Stimulated activated naive CD8-positive, alpha-beta T cell treated with anti-CD3 and anti-CD28 coated beads, Interleukin-15, amount 100 ng/mL, for 72 hours (primary cell): Measurements from ENCODE around the gene FMNL2.

Experiments used
- ATAC-seq: fragments of 150-1000 bp; cut with Tn5 transposase; 2 replicates; pipeline ENCODE4 v1.10.0; 2021; ENCODE audit warnings: mild to moderate bottlenecking, moderate library complexity
- DNase-seq, 2 donors: peaks; one replicate each; pipeline ENCODE4 v3.0.0; 2021 to 2022
- H3K27ac Mint-ChIP-seq, 2 donors: one replicate each; pipeline ENCODE4 v1.8.0; 2022; ENCODE audit warnings: mild to moderate bottlenecking in 2 of 2, mixed read lengths in 2 of 2, moderate library complexity in 2 of 2
- H3K27me3 Mint-ChIP-seq: one replicate; pipeline ENCODE4 v1.8.0; 2022; ENCODE audit warnings: mixed read lengths
- H3K4me1 Mint-ChIP-seq: one replicate; pipeline ENCODE4 v1.8.0; 2022; ENCODE audit warnings: mild to moderate bottlenecking, mixed read lengths
- H3K4me3 Mint-ChIP-seq, 2 donors: one replicate each; pipeline ENCODE4 v1.8.0; 2022; ENCODE audit warnings: mild to moderate bottlenecking in 2 of 2, mixed read lengths in 2 of 2, moderate library complexity in 1 of 2
- H3K9me3 Mint-ChIP-seq, 2 donors: one replicate each; pipeline ENCODE4 v1.8.0; 2022; ENCODE audit warnings: mixed read lengths in 2 of 2

Gene FMNL2

GRCh38 chr2:152400607-152401214 is 65.7 kb downstream of the FMNL2 start:
- Mint-ChIP-seq H3K27ac (no peak overlapping the region), H3K9me3 (no peaks in the 10 kb centered on the region), H3K4me3 (no peak overlapping the region), H3K27me3 (peaks cover 24% of the 10 kb centered on the region), H3K4me1 (peaks cover 6% of the 10 kb centered on the region)
- no peak for DNase-seq
- no peak for ATAC-seq

DNA sequence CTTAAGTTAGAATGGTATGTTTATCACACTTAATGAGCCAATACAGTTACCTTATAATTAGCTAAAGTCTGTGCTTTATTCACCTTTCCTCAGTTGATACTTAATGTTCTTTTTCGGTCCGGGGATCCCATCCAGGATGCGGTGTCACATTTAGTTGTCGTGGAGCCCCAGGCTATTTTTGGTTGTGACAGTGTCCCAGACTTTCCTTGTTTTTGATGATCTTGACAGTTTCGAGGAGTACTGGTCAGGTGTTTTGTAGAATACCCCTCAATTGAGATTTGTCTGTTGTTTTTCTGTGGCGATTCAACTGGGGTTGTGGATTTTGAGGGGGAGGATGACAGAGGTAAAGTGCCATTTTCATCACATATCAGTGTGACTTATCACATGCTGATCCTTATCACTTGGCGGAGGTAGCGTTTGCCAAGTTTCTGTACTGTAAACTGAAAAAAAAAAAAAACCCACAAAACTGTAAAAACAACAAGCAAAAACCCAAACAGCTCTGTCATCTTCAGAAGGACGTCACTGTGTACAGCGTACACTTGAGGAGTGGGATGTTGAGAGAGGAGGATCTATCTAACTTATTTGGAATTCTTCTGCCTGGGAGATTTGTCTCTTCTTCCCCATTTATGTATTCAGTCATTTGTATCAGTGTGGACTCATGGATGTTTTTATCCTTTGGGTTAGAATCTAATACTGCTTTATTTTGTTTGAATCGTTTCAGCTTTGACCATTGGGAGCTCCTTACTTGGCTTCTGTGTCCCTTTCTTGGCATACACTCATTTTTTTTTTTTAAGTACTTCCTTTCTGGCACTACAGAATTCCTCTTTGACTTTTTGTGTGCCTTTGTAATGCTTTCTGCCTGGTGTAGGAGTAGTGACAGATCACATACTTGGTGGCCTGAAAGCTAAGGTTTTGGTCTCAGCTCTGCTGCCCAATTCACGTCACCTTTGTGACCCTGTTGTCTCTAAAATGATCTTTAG is 68.1 kb downstream of the FMNL2 start:
- DNase-seq, result no peak
- ATAC-seq, result peak; percentile 34
- peaks cover 15% of the 10 kb centered on the region for H3K27me3 Mint-ChIP-seq
- H3K27ac Mint-ChIP-seq, result peak overlapping the region in 1 of 2 donors; percentile 69
- peaks cover 11% of the 10 kb centered on the region for H3K4me1 Mint-ChIP-seq
- no peaks in the 10 kb centered on the region for H3K9me3 Mint-ChIP-seq
- H3K4me3 Mint-ChIP-seq, result no peak overlapping the region

DNA sequence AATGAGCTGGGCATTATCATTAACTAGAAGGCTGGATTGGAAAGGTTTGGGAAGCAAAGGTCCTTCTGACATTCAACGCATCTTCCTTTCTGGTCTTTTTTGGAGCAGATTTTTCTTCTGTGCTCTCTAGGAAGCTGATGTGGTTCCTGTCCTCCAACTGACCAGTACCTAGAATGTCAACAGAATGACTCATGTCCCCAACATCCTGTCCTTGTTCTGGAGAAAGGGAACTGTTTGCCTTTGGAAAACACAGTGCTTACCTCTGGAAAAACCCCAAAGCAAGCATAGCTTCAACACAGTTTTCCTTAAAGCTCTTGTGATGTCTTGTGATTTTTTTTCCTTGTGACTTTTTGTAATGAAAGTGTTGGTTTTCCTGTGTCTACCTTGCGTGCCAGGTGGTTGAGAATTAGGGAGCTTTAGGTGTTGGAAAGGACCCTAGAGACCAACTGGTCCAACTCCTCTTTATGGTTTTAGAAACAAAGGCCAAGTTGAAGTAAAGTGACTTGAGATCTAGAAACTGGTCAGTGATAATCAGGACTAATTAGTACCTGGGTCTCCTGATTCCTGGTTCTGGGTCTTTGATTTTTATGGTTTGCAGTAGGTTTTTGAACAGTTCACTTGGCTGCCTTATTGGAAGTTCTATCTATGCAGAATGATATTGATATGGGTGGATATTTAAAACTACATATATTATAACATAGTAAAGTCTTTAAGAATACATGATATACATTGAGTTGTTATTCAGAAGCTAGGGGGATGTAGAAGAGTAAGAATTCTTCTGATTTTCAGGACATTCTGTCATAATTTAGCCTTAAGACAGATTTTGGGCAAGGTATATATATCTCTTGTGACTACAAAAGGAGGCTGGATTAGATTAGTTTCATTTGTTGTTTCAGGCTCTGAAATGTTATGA is 70.5 kb downstream of the FMNL2 start:
- Mint-ChIP-seq H3K9me3 (no peaks in the 10 kb centered on the region), H3K27ac (no peak overlapping the region), H3K4me1 (peaks cover 11% of the 10 kb centered on the region), H3K4me3 (no peak overlapping the region), H3K27me3 (peaks cover 7% of the 10 kb centered on the region)
- ATAC-seq (no peak), DNase-seq (no peak)

DNA sequence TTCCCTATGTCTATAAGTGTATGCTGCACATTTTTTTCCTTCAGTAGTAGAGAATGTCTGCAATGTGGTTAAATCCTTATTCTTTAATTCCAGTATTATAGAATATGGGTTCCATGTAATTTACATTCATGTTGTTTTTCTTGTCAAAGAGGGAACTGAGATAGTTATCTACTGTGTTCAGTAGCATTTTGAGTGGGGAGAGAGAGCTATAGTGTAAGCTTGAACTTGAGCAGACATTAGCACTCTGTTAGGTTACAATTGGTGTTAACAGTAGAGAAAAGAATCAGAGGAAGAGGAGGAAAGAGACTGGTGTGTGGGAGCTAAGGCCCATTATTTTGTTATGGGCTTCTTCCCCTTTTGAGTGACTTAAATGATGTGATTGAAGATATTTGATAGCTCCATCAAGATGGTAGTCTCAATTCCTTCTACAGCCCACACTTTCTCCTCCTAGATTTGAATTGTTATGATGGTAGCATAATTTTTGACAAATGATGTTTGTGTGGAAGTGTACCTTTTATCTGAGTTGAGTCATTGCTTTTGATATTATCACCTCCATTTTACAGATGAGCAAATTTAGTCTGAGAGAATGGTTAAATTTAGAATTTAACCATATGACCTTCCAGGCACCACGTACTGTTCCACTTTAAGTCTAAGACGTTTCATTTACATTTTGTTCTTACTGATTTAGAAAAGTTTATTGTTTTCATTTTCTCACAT is 71.3 kb downstream of the FMNL2 start:
- Mint-ChIP-seq H3K27me3 (peaks cover 7% of the 10 kb centered on the region), H3K4me3 (no peak overlapping the region), H3K27ac (peak overlapping the region in 1 of 2 donors; percentile 5), H3K4me1 (peaks cover 11% of the 10 kb centered on the region), H3K9me3 (no peaks in the 10 kb centered on the region)
- DNase-seq (no peak), ATAC-seq (no peak)

DNA sequence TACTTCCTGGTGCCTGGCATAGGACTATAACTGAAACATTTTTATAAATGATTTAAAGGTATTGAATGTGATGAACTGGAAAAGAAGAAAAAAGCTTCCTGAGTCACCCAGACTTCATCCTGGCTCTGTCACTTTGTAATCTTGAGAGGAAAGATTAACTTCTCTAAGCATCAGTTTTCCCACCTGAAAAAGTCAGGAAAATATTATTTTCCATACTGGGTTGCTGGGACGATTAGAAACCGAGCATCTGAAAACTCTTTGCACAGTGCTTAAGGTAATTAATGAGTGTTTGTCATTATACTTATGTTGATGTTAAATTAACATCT is 71.8 kb downstream of the FMNL2 start:
- Mint-ChIP-seq H3K4me3 (no peak overlapping the region), H3K9me3 (no peaks in the 10 kb centered on the region), H3K27me3 (peaks cover 7% of the 10 kb centered on the region), H3K4me1 (peaks cover 11% of the 10 kb centered on the region), H3K27ac (no peak overlapping the region)
- DNase-seq (no peak), ATAC-seq (no peak)

- peak in 1 of 2 donors; percentile 21 for DNase-seq
- peak overlapping the region; percentile 21 to 42 for H3K27ac Mint-ChIP-seq
- H3K27me3 Mint-ChIP-seq, result peaks cover 7% of the 10 kb centered on the region
- peak; percentile 79 for ATAC-seq
- H3K4me1 Mint-ChIP-seq, result peaks cover 11% of the 10 kb centered on the region
- no peaks in the 10 kb centered on the region for H3K9me3 Mint-ChIP-seq
- peak overlapping the region; percentile 44 to 57 for H3K4me3 Mint-ChIP-seq
Measured at GRCh38 chr2:152407204-152407721, 72.3 kb downstream of the FMNL2 start.

DNA sequence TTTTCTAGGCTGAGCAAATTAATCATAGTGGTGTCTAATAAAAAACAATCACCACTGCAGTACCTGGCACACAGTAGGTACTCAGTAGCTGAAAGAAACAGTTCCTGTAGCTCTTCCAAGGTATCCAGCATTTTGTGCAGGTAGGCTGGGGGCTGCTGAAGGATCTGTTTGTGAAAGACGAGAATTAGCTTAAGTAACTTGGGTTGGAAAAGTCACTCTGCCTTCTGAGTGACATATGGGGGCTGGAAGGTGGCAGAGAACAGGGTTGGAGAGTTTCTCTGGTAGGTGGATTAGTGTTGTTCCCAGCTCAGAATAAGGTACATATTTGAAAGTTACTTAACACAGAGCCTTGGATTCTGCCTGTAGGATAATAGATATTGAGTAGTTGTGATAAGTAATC is 72.8 kb downstream of the FMNL2 start:
- peak overlapping the region in 1 of 2 donors; percentile 57 for H3K4me3 Mint-ChIP-seq
- no peak for ATAC-seq
- DNase-seq, result no peak

DNA sequence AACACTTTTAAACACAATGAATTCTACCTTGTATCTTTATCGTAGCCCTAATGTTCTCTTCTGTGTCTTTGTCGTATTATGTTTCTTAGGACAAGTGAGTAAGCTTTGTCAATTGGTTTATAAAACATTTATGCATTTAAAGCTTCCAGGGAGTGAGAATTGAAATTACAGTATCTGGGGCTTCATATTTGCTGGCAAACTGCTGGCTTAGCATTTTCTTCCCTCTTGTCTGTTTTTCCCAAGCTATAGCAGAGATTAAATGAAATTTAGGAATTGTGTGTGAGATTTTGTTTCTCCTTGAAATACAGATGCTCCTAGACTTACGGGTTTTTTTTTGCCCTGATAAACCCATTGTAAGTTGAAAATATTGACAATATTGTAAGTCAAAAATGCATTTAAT is 73.3 kb downstream of the FMNL2 start:
- Mint-ChIP-seq H3K4me1 (peaks cover 5% of the 10 kb centered on the region), H3K27me3 (peaks cover 5% of the 10 kb centered on the region), H3K9me3 (no peaks in the 10 kb centered on the region), H3K27ac (no peak overlapping the region), H3K4me3 (no peak overlapping the region)
- no peak for ATAC-seq
- DNase-seq, result no peak

More for the DNA sequence above, 72.8 kb downstream of the FMNL2 start:
- Mint-ChIP-seq H3K4me1 (peaks cover 10% of the 10 kb centered on the region), H3K27me3 (peaks cover 6% of the 10 kb centered on the region), H3K9me3 (no peaks in the 10 kb centered on the region), H3K27ac (no peak overlapping the region)

DNA sequence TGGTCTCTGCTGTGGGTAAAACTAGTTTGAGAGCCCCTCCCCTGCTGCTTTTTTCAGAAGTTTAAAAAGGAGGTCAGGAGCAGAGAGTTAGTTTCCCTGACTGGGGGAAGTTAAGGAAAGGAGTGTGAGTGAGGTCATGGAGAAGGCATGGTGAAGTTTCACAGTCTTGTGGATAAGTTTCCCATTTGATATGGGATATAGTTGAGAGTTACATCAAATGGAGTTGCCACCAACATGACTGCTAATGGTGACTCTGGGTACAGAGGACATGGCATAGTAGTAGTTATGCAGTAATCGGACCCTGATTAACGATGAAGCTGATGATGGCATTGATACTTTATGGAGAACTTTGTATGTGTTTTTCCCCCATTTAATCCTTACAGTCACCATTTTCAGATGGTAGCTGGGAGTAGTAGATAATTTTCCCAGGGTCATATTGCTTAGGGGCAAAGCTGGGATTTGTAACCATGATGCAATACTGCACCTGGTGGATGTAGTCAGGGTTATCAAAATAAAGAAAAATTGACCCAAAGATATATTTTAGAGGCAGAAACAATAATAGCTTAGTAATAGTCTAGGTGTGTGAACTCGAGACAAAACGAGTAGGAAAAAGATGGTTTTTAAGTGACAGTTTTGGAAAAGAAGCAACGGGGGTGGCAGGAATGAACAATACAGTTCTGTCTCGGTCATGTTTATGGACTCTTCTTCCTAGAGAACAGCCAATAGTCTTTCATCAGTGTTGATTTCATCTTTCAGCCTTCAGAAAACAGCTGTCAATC is 74.6 kb downstream of the FMNL2 start:
- H3K4me3 Mint-ChIP-seq, result no peak overlapping the region
- H3K27ac Mint-ChIP-seq, result no peak overlapping the region
- peaks cover 16% of the 10 kb centered on the region for H3K27me3 Mint-ChIP-seq
- no peaks in the 10 kb centered on the region for H3K9me3 Mint-ChIP-seq
- no peak for ATAC-seq
- peaks cover 6% of the 10 kb centered on the region for H3K4me1 Mint-ChIP-seq
- no peak for DNase-seq

DNA sequence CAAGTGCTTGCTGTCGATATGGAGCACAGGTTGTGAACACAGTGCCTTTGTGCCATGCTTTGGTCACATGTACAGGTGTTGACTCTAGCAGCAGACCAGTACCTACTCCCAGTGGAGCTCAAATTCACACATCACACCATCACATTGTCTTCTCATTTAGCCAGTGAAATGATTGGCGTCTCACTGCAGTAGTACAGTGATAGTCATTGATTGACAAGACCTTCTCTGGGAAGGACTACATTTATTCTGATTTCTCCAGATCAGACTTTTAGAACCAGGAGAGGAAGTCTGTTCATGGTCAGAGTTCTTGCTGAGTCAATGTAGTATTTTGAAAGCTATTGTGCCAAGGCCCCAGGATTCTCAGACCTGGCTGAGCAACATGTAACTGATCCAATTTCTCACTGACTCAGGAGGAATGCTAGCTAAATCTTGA is 75.2 kb downstream of the FMNL2 start:
- no peak for DNase-seq
- no peaks in the 10 kb centered on the region for H3K9me3 Mint-ChIP-seq

GRCh38 chr2:152411154-152411553 is 76.2 kb downstream of the FMNL2 start:
- ATAC-seq (no peak), DNase-seq (no peak)
- Mint-ChIP-seq H3K27me3 (peaks cover 17% of the 10 kb centered on the region), H3K4me3 (no peak overlapping the region), H3K4me1 (peaks cover 21% of the 10 kb centered on the region), H3K9me3 (no peaks in the 10 kb centered on the region), H3K27ac (no peak overlapping the region)

More for the DNA sequence above, 75.2 kb downstream of the FMNL2 start:
- no peak for ATAC-seq
- peaks cover 12% of the 10 kb centered on the region for H3K4me1 Mint-ChIP-seq
- no peak overlapping the region for H3K27ac Mint-ChIP-seq
- no peak overlapping the region for H3K4me3 Mint-ChIP-seq
- H3K27me3 Mint-ChIP-seq, result peaks cover 17% of the 10 kb centered on the region

DNA sequence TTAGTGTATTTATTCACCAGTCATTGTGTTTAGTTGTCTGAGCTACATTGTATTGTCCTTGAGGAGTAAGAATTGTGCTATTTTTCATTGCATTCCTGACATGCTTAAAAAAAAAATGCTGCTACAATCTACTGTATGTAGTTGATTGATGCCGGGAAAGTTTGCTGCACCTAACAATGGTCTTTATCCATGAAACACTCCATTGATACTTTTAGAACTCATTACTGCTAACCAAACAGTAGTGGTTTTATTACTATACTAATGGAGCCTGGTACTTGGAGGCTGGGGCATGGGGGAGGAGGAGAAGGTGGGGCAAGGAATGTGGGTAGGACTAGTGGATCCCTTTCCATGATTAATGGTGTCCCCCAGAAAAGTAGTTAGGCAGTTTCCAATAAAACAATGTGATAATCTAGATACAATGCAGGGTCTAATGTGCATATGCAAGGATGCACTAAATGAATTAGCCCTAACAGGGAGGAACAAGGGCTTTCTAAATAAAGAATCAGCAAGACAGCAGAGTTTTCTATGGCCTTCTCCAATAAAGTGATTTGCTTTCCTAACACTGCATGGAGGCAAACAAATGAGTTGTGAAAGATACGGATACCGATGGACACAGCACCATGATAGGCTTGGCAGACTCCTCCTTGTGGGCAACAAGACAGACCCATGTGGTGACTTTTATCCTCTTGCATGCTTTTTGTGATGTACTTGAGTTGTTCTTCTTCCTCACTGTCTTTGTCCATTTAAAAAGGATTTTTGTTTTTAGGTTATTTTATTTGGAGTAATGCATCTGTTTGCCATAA is 78.5 kb downstream of the FMNL2 start:
- no peak overlapping the region for H3K4me3 Mint-ChIP-seq
- ATAC-seq (no peak), DNase-seq (no peak)
- H3K27me3 Mint-ChIP-seq, result peaks cover 17% of the 10 kb centered on the region
- H3K27ac Mint-ChIP-seq, result no peak overlapping the region
- peaks cover 19% of the 10 kb centered on the region for H3K4me1 Mint-ChIP-seq
- no peaks in the 10 kb centered on the region for H3K9me3 Mint-ChIP-seq

DNA sequence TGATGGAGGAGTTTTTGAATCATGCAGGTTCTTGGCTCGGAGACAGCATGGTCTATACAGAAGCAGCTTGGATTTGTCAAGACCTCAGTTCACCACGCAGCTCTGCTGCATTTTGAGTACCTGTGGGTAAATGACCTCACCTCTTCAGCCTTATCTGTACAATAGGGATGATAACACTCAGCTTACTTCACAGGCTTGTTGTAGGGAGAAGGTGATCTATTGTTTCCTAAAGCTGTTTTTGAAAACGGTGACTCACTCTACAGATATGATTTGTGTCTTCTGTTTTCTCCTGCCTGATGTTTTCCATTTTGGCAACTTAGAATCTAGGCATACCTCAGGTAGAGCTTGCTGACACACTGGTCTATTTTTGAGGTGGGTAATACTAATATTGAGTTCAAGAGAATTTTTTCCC is 80.3 kb downstream of the FMNL2 start:
- Mint-ChIP-seq H3K27ac (peak overlapping the region in 1 of 2 donors; percentile 62), H3K4me1 (peaks cover 21% of the 10 kb centered on the region), H3K4me3 (peak overlapping the region in 1 of 2 donors; percentile 21), H3K9me3 (no peaks in the 10 kb centered on the region), H3K27me3 (peaks cover 17% of the 10 kb centered on the region)
- DNase-seq (peak in 1 of 2 donors; percentile 33), ATAC-seq (peak; percentile 92)
